GM21381 (cell line): ENCODE measurements around the gene CHD2.
A peak's percentile ranks its signal among the peaks of the same experiment; 100 is the strongest.

Experiments used
- ATAC-seq: cut with Tn5 transposase; IDR thresholded peaks from one replicate; pipeline ENCODE4 v1.9.1; 2021; ENCODE audit warnings: mild to moderate bottlenecking, moderate library complexity; ENCODE audit not compliant: unreplicated experiment

CHD2 gene

GRCh38 chr15:93005133-93005532, 105.0 kb downstream of the CHD2 start:
- no peak for ATAC-seq

- no peak for ATAC-seq
These were observed 107.9 kb downstream of the CHD2 start for GRCh38 chr15:93007994-93008393.

DNA sequence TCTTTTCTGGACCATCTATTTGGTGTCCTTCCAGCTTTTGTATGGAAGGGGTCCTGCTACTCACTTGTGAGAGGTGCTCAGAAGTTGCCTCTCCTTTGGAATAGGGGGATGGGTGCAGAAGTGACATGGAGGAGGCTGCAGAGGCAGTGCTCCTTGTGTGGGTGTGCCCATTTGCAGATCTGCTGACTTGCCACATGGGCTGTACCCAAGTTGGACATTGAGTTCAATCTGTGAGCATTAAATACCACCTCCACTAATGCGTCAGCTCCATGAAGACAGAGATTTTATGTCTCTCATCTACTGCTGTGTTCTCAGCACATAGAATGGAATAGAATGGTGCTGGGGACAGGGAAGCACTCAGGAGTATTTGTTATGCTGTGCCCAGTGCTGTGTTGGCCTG, 112.7 kb downstream of the CHD2 start:
- no peak for ATAC-seq

DNA sequence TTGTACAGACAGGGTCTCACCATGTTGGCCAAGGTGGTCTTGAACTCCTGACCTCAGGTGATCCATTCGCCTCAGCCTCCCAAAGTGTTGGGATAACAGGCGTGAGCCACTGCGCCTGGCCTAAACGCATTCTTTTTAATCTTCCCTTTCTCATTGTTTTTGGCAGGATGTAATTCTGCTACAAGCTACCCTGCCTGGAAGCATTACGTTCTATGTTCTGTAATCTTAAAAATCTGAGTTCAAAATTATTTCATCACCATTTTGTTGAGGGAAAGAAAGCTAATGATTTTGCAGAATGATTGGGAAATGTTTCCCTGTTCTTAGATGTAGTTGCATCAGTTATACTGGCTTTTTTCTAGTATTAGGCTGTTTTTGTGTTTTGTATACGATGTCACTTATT, 117.4 kb downstream of the CHD2 start:
- no peak for ATAC-seq

- ATAC-seq, result no peak
These were observed 118.5 kb downstream of the CHD2 start for GRCh38 chr15:93018574-93018973.

GRCh38 chr15:93019090-93019489, 119.0 kb downstream of the CHD2 start:
- no peak for ATAC-seq

- no peak for ATAC-seq
These were observed 119.8 kb downstream of the CHD2 start for GRCh38 chr15:93019971-93020370.

DNA sequence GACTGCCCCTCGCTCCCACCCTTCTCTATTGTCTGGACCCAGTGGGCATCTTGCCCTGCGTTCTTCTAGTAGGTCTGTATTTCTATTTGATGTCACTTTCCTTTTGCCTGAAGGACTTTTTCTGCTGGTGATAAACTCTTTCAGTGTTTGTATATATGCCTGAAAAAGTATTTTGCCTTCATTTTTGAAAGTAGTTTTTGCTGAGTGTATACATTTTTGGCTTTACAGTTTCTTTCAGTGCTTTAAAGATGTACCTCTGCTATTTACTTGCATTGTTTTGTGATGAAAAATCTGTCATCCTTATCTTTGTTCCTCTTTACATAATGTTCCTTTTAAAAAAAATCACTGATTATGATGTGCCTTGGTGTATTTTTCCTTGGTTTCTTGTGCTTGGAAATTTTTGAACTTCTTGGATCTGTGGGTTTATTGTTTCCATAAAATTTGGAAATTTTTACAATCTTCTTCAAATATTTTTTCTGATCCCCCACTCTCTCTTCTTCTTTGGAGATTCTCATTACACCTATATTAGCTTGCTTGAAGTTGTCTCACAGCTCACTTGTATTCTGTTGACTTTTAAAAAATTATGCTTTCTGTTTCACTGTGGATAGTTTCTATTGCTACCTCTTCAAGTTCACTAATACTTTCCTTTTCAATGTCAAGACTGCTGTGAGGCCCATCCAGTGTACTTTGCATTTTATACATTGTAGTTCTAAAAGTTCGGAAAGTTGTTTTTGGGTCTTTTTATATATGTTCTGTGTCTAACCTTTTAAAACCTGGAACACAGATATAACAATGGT, 121.0 kb downstream of the CHD2 start:
- peak; percentile 85 for ATAC-seq

DNA sequence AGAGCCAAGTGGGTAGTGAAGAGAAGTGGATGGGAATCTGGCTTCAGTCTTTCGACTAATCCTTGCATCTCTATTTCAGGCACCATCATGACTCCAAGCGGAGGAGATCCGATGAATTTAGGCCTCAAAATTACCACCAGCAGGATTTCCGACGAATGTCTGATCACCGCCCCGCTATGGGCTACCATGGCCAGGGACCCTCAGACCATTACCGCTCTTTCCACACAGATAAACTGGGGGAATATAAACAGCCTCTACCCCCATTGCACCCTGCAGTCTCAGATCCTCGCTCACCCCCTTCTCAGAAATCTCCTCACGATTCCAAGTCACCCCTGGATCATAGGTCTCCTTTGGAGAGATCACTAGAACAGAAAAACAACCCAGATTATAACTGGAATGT, 124.2 kb downstream of the CHD2 start:
- no peak for ATAC-seq

DNA sequence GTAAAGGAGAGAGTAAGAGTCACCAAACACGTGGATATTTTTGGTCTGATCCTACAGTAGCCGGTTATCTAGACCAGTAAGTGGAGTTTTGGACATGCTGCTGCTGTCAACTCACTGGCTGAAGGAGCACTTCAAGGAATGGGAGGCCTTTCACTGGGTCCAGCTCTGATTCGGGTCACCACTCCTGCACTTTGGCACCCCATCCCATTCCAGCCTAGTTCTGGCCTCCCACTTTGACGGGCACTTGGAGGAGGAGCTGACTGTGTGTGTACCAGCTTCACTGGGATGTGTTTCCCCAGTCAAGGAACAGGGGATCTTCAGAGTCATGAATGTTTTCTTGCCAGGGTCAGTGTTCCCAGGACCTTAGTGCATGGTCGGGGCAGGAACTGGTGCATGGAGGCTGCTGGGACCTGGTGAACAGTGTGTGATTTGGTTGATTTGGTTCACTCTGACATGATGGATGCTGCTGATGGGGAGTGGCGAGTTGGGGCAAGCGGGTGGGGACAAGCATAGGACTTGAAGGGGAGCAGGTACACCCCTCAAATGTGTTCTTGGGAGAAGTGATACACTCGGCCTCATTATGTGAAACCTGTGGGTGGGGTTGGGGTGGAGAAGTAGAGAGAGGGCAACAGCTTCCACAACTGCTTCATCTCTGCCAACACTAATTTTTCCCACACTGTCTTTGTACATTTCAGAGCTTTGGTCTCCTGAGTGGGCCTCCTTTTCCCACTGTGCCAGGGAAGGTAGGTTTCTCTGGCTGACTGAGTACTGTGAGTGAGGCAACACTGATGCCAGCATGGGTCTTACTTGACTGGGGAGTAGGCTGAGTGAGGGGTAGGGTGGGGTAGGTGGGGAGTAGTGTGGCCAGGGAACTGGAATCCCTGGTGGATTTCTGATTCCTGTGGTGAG, 124.8 kb downstream of the CHD2 start:
- ATAC-seq, result no peak

DNA sequence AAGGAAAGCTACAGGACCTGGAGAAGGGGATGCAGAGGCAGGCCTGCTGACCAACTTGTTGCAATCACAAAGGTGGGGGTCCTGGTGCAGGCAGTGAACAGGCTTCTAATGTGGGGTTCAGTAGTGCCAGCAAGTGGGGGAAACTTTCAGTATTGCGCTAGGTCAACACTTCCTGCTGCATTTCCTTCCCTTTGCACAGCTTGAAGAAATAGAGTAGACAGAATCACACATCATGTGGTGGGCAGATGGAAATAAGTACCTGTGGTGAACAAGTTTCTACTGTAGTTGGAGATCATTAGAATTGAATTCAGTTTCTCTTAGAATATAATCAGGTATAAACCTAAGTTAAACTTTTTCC, 125.5 kb downstream of the CHD2 start:
- no peak for ATAC-seq

DNA sequence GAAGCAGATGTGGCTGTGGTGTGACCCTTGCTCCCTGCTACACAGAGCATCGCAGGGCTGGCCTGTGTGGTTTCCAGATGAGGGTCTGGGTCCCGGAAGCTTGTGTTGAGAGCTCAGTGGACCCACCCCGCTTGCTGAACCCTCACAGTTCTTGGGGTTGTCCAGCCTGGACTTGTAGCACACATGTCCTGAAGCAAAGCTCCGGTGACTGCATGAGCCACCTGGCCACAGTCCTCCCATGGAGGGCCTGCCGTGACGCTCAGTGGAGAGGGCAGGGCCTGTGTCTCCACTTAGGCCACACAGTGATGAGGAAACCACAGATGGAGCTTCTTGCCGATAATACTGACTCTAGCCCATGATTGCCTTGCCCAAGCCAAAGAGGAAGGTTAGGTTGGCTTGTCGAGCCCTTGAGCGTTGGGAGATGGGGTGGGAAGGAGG, 126.3 kb downstream of the CHD2 start:
- ATAC-seq, result no peak

- no peak for ATAC-seq
These were observed 127.3 kb downstream of the CHD2 start for GRCh38 chr15:93027413-93027812.

DNA sequence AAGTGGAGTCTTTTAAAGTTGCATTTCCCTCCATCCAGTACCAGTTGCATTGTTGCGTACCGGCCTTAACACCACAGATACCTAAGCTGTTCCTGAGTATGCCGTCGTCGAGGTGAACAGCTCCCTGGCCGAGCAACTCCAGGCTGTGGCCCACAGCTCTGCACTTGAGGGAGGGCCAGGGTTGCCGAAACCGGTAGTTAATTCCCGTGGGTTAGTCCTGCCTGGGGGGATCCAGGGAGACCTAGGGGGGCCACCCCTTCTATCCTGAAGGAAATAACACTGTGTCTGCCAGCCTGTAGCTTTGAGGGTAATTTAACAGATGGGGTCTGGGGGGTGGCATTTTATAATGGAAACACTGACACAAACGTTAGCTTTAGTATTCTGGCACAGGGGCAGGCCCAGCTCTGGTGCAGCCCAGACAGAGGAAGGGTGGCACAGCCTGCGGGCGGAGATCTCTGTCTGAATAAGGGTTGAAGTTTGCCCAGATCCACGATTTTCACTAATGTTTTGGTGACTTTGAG, 128.0 kb downstream of the CHD2 start:
- no peak for ATAC-seq

GRCh38 chr15:93028632-93029213, 128.6 kb downstream of the CHD2 start:
- ATAC-seq, result no peak

DNA sequence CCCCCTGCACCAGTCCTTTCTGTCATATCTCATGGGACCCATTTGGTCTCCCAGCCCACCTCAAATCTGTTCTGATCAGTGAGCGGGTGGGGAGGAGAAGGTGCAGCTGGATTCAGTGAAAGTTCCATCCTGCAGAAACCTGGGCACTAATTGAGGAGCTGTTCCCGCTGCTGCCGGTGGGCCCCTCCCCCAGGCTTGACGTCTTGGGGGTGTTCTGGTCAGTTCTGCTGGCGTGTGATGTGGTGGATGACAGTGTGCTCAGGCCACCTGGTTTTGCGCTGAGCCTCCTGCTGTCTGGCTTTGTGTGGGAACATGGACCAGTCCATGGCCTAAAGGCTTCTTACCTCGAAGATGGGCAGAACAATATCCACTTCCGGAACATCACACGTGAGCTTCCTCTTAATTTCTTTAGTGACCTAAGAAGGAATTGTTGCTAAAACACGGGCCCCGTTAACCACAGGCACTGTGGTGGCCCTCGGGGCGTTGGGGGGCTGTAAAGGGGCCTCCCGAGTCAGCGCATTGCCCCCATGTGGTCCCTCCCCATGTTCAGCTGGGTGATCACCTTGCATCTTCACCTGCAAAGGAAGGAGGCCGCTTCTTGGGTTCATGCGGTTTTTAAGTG, 129.2 kb downstream of the CHD2 start:
- ATAC-seq, result no peak

- no peak for ATAC-seq
These were observed 129.8 kb downstream of the CHD2 start for GRCh38 chr15:93029836-93030429.

DNA sequence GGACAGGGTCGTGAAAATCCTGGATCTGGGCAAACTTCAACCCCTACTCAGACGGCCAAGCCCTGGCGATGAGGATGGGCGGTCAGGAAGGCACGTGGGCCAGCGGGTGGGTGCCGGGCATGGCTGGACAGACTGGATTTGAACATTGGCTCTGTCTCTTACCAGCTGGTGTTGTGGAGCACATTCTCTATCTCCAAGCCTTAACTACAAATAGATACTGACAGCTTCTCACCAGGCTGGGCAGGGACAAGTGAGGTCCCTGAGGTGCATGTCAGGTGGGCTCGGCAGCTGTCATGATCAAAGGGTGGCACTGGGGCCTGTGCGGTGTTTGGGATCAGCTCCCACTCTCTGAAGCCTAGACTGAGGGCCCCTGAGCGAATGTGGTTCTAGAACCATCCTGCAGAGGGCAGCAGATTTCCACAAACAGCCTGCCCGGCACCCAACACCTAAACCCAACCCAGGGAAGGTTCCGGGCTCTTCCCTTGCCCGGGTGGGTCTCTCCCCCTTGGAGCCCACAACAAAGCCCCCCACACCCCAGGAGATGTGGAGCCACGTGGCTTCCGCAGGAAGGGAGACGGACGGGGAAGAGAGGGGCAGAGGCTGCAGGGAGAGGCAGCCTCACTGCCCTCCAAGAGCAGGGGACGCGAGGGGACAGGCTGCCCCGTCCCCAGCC, 130.4 kb downstream of the CHD2 start:
- ATAC-seq, result peak; percentile 82

- no peak for ATAC-seq
These were observed 131.0 kb downstream of the CHD2 start for GRCh38 chr15:93031103-93031464.
